IPS DF 4.7 (cell line): Measurements from ENCODE around the gene SH3D19.
"Not testable (repeated sequence)": the region's sequence is repeated elsewhere in the genome, so short reads cannot be mapped to it uniquely, and the experiment has no call there.

ENCODE experiments used
- DNase-seq: peaks from one replicate; pipeline ENCODE4 v3.0.0-alpha.2; 2013; ENCODE audit warnings: low spot score; ENCODE audit errors: extremely low read depth

The SH3D19 gene

GRCh38 chr4:151322570-151322969, 2.8 kb downstream of the SH3D19 start:
- DNase-seq = no peak

- not testable (repeated sequence) for DNase-seq
Measured at GRCh38 chr4:151322161-151322560, 3.2 kb downstream of the SH3D19 start.

GRCh38 chr4:151321586-151321985, 3.8 kb downstream of the SH3D19 start:
- DNase-seq = no peak

- DNase-seq = no peak
Measured at GRCh38 chr4:151319490-151319889, 5.9 kb downstream of the SH3D19 start.

GRCh38 chr4:151318307-151319006, 6.9 kb downstream of the SH3D19 start:
- no peak for DNase-seq

GRCh38 chr4:151316645-151317044, 8.8 kb downstream of the SH3D19 start:
- no peak for DNase-seq

GRCh38 chr4:151315212-151315886, 10.1 kb downstream of the SH3D19 start:
- no peak for DNase-seq

GRCh38 chr4:151314479-151314878, 10.9 kb downstream of the SH3D19 start:
- no peak for DNase-seq

GRCh38 chr4:151314010-151314355, 11.4 kb downstream of the SH3D19 start:
- DNase-seq = no peak

- DNase-seq = no peak
Measured at GRCh38 chr4:151313306-151314009, 11.9 kb downstream of the SH3D19 start.

- no peak for DNase-seq
Measured at GRCh38 chr4:151310124-151310728, 15.2 kb downstream of the SH3D19 start.

- no peak for DNase-seq
Measured at GRCh38 chr4:151304755-151305154, 20.6 kb downstream of the SH3D19 start.

- DNase-seq = no peak
Measured at GRCh38 chr4:151304226-151304625, 21.2 kb downstream of the SH3D19 start.

GRCh38 chr4:151302432-151302831, 23.0 kb downstream of the SH3D19 start:
- no peak for DNase-seq

- no peak for DNase-seq
Measured at GRCh38 chr4:151297170-151297569, 28.2 kb downstream of the SH3D19 start.

GRCh38 chr4:151296227-151296626, 29.2 kb downstream of the SH3D19 start:
- DNase-seq = no peak

GRCh38 chr4:151294833-151295496, 30.4 kb downstream of the SH3D19 start:
- DNase-seq = no peak

- DNase-seq = no peak
Measured at GRCh38 chr4:151292038-151292437, 33.4 kb downstream of the SH3D19 start.

GRCh38 chr4:151291485-151291884, 33.9 kb downstream of the SH3D19 start:
- no peak for DNase-seq

GRCh38 chr4:151287409-151287808, 38.0 kb downstream of the SH3D19 start:
- no peak for DNase-seq

- DNase-seq = peak; percentile 30
Measured at GRCh38 chr4:151284534-151285245, 40.7 kb downstream of the SH3D19 start.
